Urinary bladder (tissue), 4 donors: ENCODE data around the gene RANBP17. TPM values are rescaled to one million over a fixed set of nuclear protein-coding genes. Genes with fewer than 3 reads are reported as not detected.
"Not testable (repeated sequence)": the region's sequence is repeated elsewhere in the genome, so short reads cannot be mapped to it uniquely, and the experiment has no call there.

Experiments
- DNase-seq: peaks from one replicate; pipeline ENCODE4 v3.0.0-alpha.2; 2015; ENCODE audit errors: extremely low spot score
- H3K27ac ChIP-seq: one replicate; pipeline ENCODE4 v1.5.1; 2013; ENCODE audit warnings: low read depth, mild to moderate bottlenecking, moderate library complexity
- H3K36me3 ChIP-seq: one replicate; pipeline ENCODE4 v1.6.1; 2013; ENCODE audit warnings: mild to moderate bottlenecking, moderate library complexity; ENCODE audit not compliant: insufficient read depth
- H3K4me1 ChIP-seq: one replicate; pipeline ENCODE4 v1.6.1; 2013; ENCODE audit warnings: mild to moderate bottlenecking, moderate library complexity; ENCODE audit not compliant: insufficient read depth
- H3K4me3 ChIP-seq: one replicate; pipeline ENCODE4 v1.5.1; 2013; ENCODE audit warnings: low read depth, low read length
- whole genome bisulfite sequencing: extraction: QIAGEN DNeasy Blood & Tissue Kit; methylation state at CpG from one replicate; pipeline ENCODE4 v1.1.7; 2013; 5-methylcytosine and 5-hydroxymethylcytosine counted together
- polyA plus RNA-seq: library from polyadenylated mRNA; stranded (reverse); fragments of 200-250 nt; gene quantifications from one replicate; pipeline ENCODE4 v1.2.3, GENCODE V29; 2013
- total RNA-seq: library from RNA; depleted of rRNA; stranded (reverse); fragments of >200 nt; gene quantifications from one replicate; pipeline ENCODE4 v1.2.3, GENCODE V29; 2014
- donor health status: healthy with polysubstance abuse.
- donor health status: healthy.

RANBP17 gene
- total and polyA plus RNA-seq, 2 donors, result 2.4 to 96.5 TPM

DNA sequence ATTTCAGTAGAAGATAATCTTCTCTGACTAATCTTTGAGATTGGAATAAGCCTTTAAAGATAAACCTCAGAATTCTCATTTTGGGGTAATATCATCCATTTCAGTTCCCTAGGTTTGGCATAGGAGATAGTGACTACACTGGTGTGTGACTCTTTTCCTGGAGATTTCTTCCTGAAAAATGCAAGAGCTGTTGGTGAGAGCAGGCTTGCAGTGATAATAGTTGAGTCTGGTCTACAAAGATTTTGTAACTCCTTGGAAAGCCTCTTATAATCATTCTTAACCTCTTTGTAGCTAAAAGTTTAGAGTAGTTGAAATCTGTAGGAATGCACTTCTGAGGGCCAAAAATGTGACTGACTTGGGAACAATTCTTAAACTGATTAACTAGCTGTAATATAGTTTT lies 23.4 kb downstream of the RANBP17 start:
- Histone ChIP-seq H3K36me3 (no peaks in the 10 kb centered on the region), H3K4me1 (no peaks in the 10 kb centered on the region)
- DNase-seq, result no peak

GRCh38 chr5:170885809-170886208 lies 24.0 kb downstream of the RANBP17 start:
- Histone ChIP-seq H3K36me3 (no peaks in the 10 kb centered on the region), H3K4me1 (no peaks in the 10 kb centered on the region), H3K27ac (no peak overlapping the region), H3K4me3 (no peak overlapping the region)
- no peak for DNase-seq
- WGBS, result 83% methylated on average over 2 of the region's 2 CpGs

More for the DNA sequence above, 23.4 kb downstream of the RANBP17 start:
- H3K4me3 ChIP-seq, result no peak overlapping the region
- H3K27ac ChIP-seq, result no peak overlapping the region

- H3K4me3 ChIP-seq, result no peak overlapping the region
- no peak for DNase-seq
- H3K4me1 ChIP-seq, result no peaks in the 10 kb centered on the region
- no peak overlapping the region for H3K27ac ChIP-seq
- WGBS, result 66% methylated on average over 3 of the region's 3 CpGs
- H3K36me3 ChIP-seq, result no peaks in the 10 kb centered on the region
These were observed 24.5 kb downstream of the RANBP17 start for GRCh38 chr5:170886210-170886894.

GRCh38 chr5:170892196-170892595 lies 30.4 kb downstream of the RANBP17 start:
- Histone ChIP-seq H3K27ac (no peak overlapping the region), H3K36me3 (no peaks in the 10 kb centered on the region), H3K4me3 (no peak overlapping the region), H3K4me1 (no peaks in the 10 kb centered on the region)
- DNase-seq, result no peak
- 96% methylated on average over 2 of the region's 2 CpGs for WGBS

DNA sequence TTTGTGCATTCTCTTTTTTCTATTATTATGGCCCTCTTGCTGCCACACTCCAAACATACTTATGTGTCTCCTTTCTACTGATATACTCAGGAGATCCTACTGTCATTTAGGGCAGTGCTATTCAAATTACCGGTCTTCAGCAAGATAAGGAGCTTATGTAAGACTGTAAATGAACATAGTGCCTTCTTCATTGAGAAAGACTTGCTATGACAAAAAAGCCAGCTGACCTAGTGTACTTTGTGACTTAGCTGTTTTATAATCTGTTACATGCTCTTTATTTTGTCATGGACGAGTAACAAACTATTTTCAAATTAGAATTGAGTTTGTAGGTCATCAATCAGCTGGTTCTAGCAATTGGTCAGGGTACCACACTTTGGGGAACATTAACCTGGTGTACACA lies 32.8 kb downstream of the RANBP17 start:
- Histone ChIP-seq H3K4me1 (no peaks in the 10 kb centered on the region), H3K36me3 (no peaks in the 10 kb centered on the region), H3K4me3 (no peak overlapping the region), H3K27ac (no peak overlapping the region)
- 67% methylated on average over 2 of the region's 2 CpGs for WGBS
- no peak for DNase-seq

DNA sequence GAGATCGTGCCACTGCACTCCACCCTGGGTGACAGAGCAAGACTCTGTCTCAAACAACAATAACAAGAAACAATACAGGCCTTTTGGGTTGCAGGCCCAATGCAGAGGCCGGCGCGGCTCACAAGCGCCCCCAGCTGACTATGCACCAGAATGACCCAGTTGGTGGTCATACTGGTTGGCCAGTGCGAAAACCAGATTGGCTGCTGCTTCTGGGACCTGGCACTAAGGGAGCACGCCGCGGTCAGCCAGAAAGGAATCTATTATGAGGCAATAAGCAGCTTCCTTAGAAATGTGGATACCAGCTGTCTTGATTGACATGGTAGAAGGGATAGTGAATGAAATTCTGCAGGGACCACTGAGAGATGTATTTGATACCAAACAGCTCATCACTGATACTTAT lies 35.0 kb downstream of the RANBP17 start:
- no peaks in the 10 kb centered on the region for H3K4me1 ChIP-seq
- no peak overlapping the region for H3K27ac ChIP-seq
- WGBS, result 64% methylated on average over 9 of the region's 9 CpGs
- DNase-seq, result no peak
- no peak overlapping the region for H3K4me3 ChIP-seq
- no peaks in the 10 kb centered on the region for H3K36me3 ChIP-seq

DNA sequence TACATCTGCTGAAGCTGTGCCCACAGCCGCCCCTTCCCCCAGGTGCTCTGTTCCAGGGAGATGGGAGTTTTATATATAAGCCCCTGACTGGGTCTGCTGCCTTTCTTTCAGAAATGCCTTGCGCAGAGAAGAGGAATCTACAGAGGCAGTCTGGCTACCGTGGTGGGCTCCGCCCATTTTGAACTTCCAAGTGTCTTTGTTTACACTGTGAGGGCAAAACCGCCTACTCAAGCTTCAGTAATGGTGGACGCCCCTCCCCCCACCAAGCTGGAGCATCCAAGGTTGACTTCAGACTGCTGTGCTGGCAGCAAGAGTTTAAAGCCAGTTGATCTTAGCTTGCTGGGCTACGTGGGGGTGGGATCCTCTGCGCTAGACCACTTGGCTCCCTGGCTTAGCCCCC lies 41.3 kb downstream of the RANBP17 start:
- no peak for DNase-seq
- 87% methylated on average over 8 of the region's 8 CpGs for WGBS
- H3K4me1 ChIP-seq, result no peaks in the 10 kb centered on the region
- no peak overlapping the region for H3K4me3 ChIP-seq
- no peaks in the 10 kb centered on the region for H3K36me3 ChIP-seq
- H3K27ac ChIP-seq, result no peak overlapping the region

DNA sequence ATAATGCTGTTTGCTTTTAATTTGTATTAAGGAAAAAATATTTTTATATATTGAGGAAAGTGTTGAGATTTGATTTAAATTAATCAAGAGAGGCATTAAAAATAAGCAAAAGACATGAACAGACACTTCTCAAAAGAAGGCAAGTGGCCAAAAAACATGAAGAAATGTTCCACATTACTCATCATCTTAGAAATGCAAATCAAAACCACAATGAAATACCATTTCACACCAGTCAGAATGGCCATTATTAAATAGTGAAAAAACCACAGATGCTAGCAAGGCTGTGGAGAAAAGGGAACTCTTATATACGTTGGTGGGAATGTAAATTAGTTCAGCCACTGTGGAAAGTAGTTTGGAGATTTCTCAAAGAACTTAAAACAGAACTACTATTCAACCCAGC lies 45.9 kb downstream of the RANBP17 start:
- Histone ChIP-seq H3K36me3 (no peaks in the 10 kb centered on the region), H3K27ac (no peak overlapping the region), H3K4me3 (no peak overlapping the region), H3K4me1 (no peaks in the 10 kb centered on the region)
- no peak for DNase-seq
- 93% methylated on average over 1 of the region's 1 CpG for WGBS

- WGBS, result 49% methylated on average over 3 of the region's 3 CpGs
- Histone ChIP-seq H3K36me3 (no peaks in the 10 kb centered on the region), H3K4me3 (no peak overlapping the region), H3K27ac (no peak overlapping the region), H3K4me1 (no peaks in the 10 kb centered on the region)
- no peak for DNase-seq
These were observed 51.8 kb downstream of the RANBP17 start for GRCh38 chr5:170913573-170913972.

- H3K4me1 ChIP-seq, result no peaks in the 10 kb centered on the region
- no peak for DNase-seq
- H3K36me3 ChIP-seq, result no peaks in the 10 kb centered on the region
- H3K27ac ChIP-seq, result no peak overlapping the region
- no peak overlapping the region for H3K4me3 ChIP-seq
These were observed 55.3 kb downstream of the RANBP17 start for GRCh38 chr5:170917113-170917512.

DNA sequence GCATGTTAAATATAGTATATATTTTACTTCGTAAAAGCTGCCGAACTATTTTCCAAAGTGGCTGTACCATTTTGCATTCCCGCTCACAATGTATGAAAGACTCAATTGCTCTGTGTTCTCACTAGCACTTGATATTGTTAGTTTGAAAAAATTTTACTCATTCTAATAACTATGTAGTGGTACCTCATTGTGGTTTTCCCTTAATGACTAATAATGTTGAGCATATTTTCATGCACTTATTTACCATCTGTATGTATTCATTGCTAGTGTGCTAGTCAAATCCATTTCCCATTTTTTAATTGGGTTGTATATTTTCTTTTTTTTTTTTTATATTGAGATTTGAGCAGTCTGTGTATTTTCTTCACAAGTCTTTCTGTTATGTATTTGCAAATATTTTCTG lies 58.4 kb downstream of the RANBP17 start:
- Histone ChIP-seq H3K4me3 (no peak overlapping the region), H3K4me1 (no peaks in the 10 kb centered on the region), H3K27ac (no peak overlapping the region), H3K36me3 (no peaks in the 10 kb centered on the region)
- 97% methylated on average over 3 of the region's 3 CpGs for whole genome bisulfite sequencing
- no peak for DNase-seq

- not testable (repeated sequence) for DNase-seq, H3K4me1 ChIP-seq, H3K4me3 ChIP-seq, H3K36me3 ChIP-seq, H3K27ac ChIP-seq
- 46% methylated on average over 10 of the region's 10 CpGs for WGBS
These were observed 60.5 kb downstream of the RANBP17 start for GRCh38 chr5:170922331-170922730.

DNA sequence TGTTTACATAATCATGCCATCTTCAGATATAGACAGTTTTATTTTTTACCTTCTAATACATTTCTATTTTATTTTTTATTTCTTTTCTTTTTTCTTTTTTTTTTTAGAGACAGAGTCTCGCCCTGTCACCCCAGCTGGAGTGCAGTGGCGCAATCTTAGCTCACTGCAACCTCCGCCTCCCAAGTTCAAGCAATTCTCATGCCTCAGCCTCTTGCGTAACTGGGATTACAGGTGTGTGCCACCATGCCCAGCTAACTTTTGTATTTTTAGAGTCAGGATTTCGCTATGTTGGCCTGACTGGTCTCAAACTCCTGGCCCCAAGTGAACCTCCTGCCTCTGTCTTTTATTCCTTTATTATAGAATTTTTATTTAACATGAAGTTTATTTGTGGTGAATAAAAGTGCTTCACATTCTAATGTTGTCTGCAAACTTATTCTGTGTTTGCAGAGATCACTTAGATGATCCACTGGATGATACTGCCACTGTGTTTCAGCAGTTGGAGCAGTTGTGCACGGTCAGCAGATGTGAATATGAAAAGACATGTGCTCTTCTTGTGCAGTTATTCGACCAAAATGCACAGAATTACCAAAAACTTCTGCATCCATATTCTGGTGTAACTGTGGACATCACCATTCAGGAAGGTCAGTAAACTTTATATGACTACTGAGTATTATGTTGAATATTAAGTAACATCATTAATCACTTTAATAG lies 62.2 kb downstream of the RANBP17 start:
- 93% methylated on average over 7 of the region's 7 CpGs for WGBS
- Histone ChIP-seq H3K4me1 (no peaks in the 10 kb centered on the region), H3K36me3 (no peaks in the 10 kb centered on the region), H3K27ac (no peak overlapping the region), H3K4me3 (no peak overlapping the region)
- no peak for DNase-seq

- WGBS, result 88% methylated on average over 18 of the region's 18 CpGs
- H3K4me1 ChIP-seq, H3K27ac ChIP-seq, H3K36me3 ChIP-seq, DNase-seq, H3K4me3 ChIP-seq: not testable (repeated sequence)
These were observed 73.9 kb downstream of the RANBP17 start for GRCh38 chr5:170935534-170936218.
